Measurements from ENCODE around the gene TRAPPC4.
"Not testable (repeated sequence)": the region's sequence is repeated elsewhere in the genome, so short reads cannot be mapped to it uniquely, and the experiment has no call there.

The TRAPPC4 gene

DNA sequence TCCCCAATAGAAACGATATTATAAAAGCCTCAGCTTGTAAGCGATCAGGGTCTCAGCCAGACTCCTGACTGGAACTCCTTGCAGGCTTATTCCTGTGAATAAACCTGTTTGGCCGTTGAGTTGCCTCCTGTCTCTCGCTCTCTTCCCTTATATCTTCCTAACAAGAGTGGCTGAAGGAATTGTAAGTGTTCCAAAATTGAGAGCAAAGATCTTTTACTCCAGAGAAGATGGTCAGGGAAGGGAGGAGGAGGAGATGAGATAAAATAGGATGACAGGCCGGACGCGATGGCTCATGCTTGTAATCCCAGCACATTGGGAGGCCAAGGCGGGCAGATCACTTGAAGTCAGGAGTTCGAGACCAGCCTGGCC is 13.3 kb downstream of the TRAPPC4 start:
- peaks cover 19% of the 10 kb centered on the region for H3K4me1 ChIP-seq (ENCODE audit: low read depth, poor library complexity, severe bottlenecking)
- H3K4me2 ChIP-seq: no peak overlapping the region
- no peaks in the 10 kb centered on the region for H3K27me3 ChIP-seq (ENCODE audit: insufficient read depth, low read depth)
- no peak overlapping the region for H3K4me3 ChIP-seq (IDR thresholded peaks at IDR 0.05; ENCODE audit: insufficient read depth, low read depth, low read length)
- H4K20me1 ChIP-seq (ENCODE audit: insufficient read depth): no peaks in the 10 kb centered on the region
- no peak for TF ChIP-seq CTCF (conservative IDR thresholded peaks at IDR 0.05; ENCODE audit: low read depth, low read length)
- no peak overlapping the region for H3K27ac ChIP-seq
- H2AFZ ChIP-seq (ENCODE audit: low read depth): no peak overlapping the region
- H3K79me2 ChIP-seq (ENCODE audit: insufficient read depth, low read depth): peaks cover 22% of the 10 kb centered on the region
- H3K36me3 ChIP-seq (ENCODE audit: insufficient read depth): no peaks in the 10 kb centered on the region
- H3K9ac ChIP-seq: no peak overlapping the region

DNA sequence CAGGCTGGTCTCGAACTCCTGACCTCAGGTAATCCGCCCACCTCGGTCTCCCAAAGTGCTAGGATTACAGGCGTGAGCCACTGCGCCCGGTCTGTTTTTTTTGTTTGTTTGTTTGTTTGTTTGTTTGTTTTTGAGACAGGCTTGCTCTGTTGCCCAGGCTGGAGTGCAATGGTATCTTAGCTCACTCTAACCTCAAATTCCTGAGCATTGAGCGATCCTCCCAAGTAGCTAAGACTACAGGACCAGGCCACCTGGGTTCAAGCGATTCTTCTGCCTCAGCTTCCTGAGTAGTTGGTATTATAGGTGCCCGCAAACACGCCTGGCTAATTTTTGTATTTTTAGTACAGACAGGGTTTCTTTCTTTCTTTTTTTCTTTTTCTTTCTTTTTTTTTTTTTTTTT is 14.9 kb downstream of the TRAPPC4 start:
- not testable (repeated sequence) for H3K27me3 ChIP-seq (ENCODE audit: insufficient read depth, low read depth); H3K79me2 ChIP-seq (ENCODE audit: insufficient read depth, low read depth); H3K36me3 ChIP-seq (ENCODE audit: insufficient read depth); H3K4me1 ChIP-seq (ENCODE audit: low read depth, poor library complexity, severe bottlenecking); H3K9ac ChIP-seq; H4K20me1 ChIP-seq (ENCODE audit: insufficient read depth); H3K4me3 ChIP-seq (IDR thresholded peaks at IDR 0.05; ENCODE audit: insufficient read depth, low read depth, low read length); H3K27ac ChIP-seq; H2AFZ ChIP-seq (ENCODE audit: low read depth); H3K4me2 ChIP-seq

DNA sequence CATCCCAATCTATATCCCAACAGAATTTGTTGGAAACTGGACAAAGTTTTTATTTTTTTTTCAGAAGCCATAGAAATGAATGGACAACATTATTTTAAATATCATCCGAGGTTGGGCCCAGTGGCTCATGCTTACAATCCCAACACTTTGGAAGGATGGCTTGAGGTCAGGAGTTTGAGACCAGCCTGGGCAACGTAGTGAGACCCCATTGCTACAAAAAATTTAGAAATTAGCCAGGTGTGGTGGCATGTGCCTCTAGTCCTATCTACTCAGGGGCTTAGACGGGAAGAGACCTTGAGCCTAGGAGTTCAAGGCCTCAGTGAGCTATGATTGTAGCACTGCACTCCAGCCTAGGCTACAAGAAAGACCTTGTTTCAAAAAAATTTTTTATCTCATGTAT is 16.2 kb downstream of the TRAPPC4 start:
- Histone ChIP-seq H3K9ac (no peak overlapping the region), H3K4me1 (ENCODE audit: low read depth, poor library complexity, severe bottlenecking) (no peaks in the 10 kb centered on the region), H3K36me3 (ENCODE audit: insufficient read depth) (no peaks in the 10 kb centered on the region), H3K27me3 (ENCODE audit: insufficient read depth, low read depth) (no peaks in the 10 kb centered on the region), H2AFZ (ENCODE audit: low read depth) (no peak overlapping the region), H3K27ac (no peak overlapping the region), H4K20me1 (ENCODE audit: insufficient read depth) (no peaks in the 10 kb centered on the region), H3K79me2 (ENCODE audit: insufficient read depth, low read depth) (no peaks in the 10 kb centered on the region), H3K4me2 (no peak overlapping the region), H3K4me3 (IDR thresholded peaks at IDR 0.05; ENCODE audit: insufficient read depth, low read depth, low read length) (no peak overlapping the region)
- TF ChIP-seq CTCF (conservative IDR thresholded peaks at IDR 0.05; ENCODE audit: low read depth, low read length): no peak

DNA sequence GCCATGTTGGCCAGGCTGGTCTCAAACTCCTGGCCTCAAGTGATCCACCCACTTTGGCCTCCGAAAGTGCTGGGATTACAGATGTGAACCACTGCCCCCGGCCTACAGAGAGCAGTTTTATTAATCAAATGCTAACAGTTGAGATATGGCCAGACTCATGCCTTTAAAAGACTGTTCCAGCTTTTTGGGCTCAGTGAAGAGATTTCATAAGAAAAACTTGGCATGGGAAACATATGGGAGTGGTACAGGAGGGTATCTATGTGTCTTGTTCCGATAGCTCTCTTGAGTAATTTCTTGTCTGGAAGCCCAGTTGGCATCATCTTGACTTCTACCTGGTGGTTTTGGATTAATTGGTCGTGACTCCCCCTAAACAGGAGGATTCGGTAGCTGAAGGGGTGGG is 20.3 kb downstream of the TRAPPC4 start:
- Histone ChIP-seq H3K4me3 (IDR thresholded peaks at IDR 0.05; ENCODE audit: insufficient read depth, low read depth, low read length) (no peak overlapping the region), H2AFZ (ENCODE audit: low read depth) (no peak overlapping the region)

DNA sequence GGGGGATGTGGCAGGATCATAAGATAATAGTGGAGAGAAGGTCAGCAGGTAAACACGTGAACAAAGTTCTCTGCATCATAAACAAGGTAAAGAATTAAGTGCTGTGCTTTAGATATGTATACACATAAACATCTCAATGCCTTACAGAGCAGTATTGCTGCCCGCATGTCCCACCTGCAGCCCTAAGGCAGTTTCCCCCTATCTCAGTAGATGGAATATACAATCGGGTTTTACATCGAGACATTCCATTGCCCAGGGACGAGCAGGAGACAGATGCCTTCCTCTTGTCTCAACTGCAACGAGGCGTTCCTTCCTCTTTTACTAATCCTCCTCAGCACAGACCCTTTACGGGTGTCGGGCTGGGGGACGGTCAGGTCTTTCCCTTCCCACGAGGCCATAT is 20.9 kb downstream of the TRAPPC4 start:
- H4K20me1 ChIP-seq (ENCODE audit: insufficient read depth); H3K27ac ChIP-seq; H3K4me1 ChIP-seq (ENCODE audit: low read depth, poor library complexity, severe bottlenecking); H2AFZ ChIP-seq (ENCODE audit: low read depth); H3K36me3 ChIP-seq (ENCODE audit: insufficient read depth); H3K9ac ChIP-seq; H3K27me3 ChIP-seq (ENCODE audit: insufficient read depth, low read depth); H3K4me3 ChIP-seq (IDR thresholded peaks at IDR 0.05; ENCODE audit: insufficient read depth, low read depth, low read length); H3K79me2 ChIP-seq (ENCODE audit: insufficient read depth, low read depth); H3K4me2 ChIP-seq: not testable (repeated sequence)

More for the DNA sequence above, 20.3 kb downstream of the TRAPPC4 start:
- peaks cover 9% of the 10 kb centered on the region for H3K4me1 ChIP-seq (ENCODE audit: low read depth, poor library complexity, severe bottlenecking)
- no peaks in the 10 kb centered on the region for H3K36me3 ChIP-seq (ENCODE audit: insufficient read depth)
- no peaks in the 10 kb centered on the region for H3K79me2 ChIP-seq (ENCODE audit: insufficient read depth, low read depth)
- no peak overlapping the region for H3K27ac ChIP-seq
- no peaks in the 10 kb centered on the region for H3K27me3 ChIP-seq (ENCODE audit: insufficient read depth, low read depth)
- H3K4me2 ChIP-seq: no peak overlapping the region
- no peak for TF ChIP-seq CTCF (conservative IDR thresholded peaks at IDR 0.05; ENCODE audit: low read depth, low read length)
- H4K20me1 ChIP-seq (ENCODE audit: insufficient read depth): no peaks in the 10 kb centered on the region
- no peak overlapping the region for H3K9ac ChIP-seq

Measured in KMS-11 (cell line).